Measurements from ENCODE around the gene GPR45.

- TF ChIP-seq TARDBP (IDR thresholded peaks at IDR 0.05): no peak
- no peak for TF ChIP-seq SP1 (IDR thresholded peaks at IDR 0.05)
- no peak for TF ChIP-seq FOXK2 (IDR thresholded peaks at IDR 0.05)
- TF ChIP-seq FOXA1 (IDR thresholded peaks at IDR 0.05): no peak
- TF ChIP-seq FOXM1 (IDR thresholded peaks at IDR 0.05; ENCODE audit: borderline replicate concordance): no peak
- no peak for TF ChIP-seq L3MBTL2 (conservative IDR thresholded peaks at IDR 0.05)
- no peak for TF ChIP-seq HDGF (IDR thresholded peaks at IDR 0.05; ENCODE audit: borderline replicate concordance)
- TF ChIP-seq BHLHE40 (IDR thresholded peaks at IDR 0.05; ENCODE audit: borderline replicate concordance): no peak
- TF ChIP-seq ELF4 (IDR thresholded peaks at IDR 0.05): no peak
- TF ChIP-seq NFRKB (IDR thresholded peaks at IDR 0.05): no peak
Measured at GRCh38 chr2:105220604-105221003, 20.9 kb upstream of the GPR45 start.

All from HEK293T (cell line).